ENCODE data around the gene SOWAHB.

GRCh38 chr4:76923619-76924357 is 25.8 kb upstream of the SOWAHB start:
- TF ChIP-seq CTCF (IDR thresholded peaks at IDR 0.05) (no peak), POLR2A (IDR thresholded peaks at IDR 0.05; ENCODE audit: low read depth) (no peak), POLR2AphosphoS5 (IDR thresholded peaks at IDR 0.05) (no peak), EP300 (IDR thresholded peaks at IDR 0.05) (no peak)

Measured in esophagus muscularis mucosa (tissue), 4 donors.